GM19238 (cell line): ENCODE measurements around the gene LSP1.
"Not testable (repeated sequence)": the region's sequence is repeated elsewhere in the genome, so short reads cannot be mapped to it uniquely, and the experiment has no call there.

ENCODE experiments used
- DNase-seq: peaks from one replicate; pipeline ENCODE4 v3.0.0; 2011; ENCODE audit warnings: low spot score; ENCODE audit not compliant: insufficient read length

Gene LSP1

DNA sequence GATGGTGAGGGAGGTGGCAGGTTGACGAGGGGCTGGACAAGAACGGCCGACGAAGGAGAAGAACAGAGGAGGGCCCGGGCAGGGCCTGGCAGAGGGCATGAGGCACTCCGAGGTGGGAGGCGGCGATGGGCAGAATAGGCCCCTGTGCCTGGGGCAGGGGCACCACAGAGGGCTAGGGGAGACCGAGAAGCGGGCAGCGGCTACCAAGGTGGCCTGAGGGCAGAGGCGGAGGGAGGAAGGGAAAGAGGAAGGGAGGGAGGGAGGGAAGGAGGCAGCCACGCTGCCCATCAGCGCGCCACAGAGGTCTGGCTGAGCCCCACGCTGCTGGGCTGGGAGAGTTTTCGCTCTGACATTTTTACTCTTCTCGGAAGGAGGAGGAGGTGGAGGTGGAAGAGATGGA is 11.3 kb downstream of the LSP1 start:
- DNase-seq, result no peak

DNA sequence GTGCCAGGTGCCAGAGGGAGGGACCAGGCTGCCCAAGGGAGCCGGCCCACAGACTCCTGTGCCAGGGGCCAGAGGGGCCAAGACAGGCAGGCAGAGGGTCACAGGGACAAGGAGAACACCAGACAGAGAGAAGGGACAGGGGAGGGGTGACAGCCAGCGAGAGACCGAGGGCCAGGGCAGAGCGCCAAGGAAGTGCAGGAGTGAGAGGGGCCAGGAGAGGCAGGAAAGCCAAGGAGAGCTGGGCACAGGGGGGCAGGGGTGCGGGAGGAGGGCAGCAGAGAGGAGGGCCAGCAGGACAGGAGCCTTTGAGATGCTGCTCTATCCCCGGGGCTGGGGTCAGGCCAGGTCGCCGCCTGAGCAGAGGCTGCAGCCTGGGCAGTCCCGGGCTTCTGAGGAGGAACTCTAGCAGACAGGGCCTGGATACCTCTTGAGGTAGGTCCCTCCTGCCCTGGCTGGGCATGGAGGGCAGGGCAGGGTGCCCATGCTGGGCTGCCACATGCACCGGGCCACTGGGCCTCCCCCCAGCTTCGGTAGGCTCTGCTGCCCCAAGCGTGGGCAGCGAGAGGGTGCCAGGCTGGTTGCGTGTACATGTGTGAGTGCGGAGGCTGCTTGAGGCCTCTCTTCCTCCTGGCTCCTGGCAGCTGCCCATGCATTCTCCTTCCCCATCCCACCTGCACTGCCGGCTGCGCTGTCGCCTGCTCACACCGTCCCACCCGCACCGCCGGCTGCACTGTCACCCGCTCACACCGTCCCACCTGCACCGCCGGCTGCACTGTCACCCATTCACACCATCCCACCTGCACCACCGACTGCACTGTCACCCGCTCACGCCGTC is 12.2 kb downstream of the LSP1 start:
- no peak for DNase-seq

DNA sequence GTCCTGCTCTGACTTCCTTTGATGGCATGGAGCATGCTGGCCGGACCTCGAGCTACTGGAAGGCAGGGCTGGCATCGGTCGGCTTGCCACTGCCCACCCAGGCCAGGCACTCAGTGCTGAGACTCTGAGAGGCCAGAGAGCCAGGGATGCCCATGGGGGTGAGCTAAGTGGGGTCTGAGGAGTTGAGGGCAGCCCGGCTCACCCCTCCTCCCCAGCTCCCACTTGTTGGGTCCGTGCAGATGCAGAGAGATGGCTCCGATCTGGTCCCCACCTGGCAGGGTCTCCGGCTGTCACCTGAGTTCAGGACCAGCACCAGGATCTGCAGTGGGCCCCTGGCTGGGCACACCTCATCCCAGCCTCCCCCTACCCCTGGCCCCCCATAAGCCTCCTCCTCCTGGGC is 13.3 kb downstream of the LSP1 start:
- DNase-seq, result no peak

GRCh38 chr11:1866776-1867175 is 13.9 kb downstream of the LSP1 start:
- DNase-seq, result no peak

- no peak for DNase-seq
These were observed 14.5 kb downstream of the LSP1 start for GRCh38 chr11:1867381-1867780.

GRCh38 chr11:1868056-1868635 is 15.3 kb downstream of the LSP1 start:
- no peak for DNase-seq

DNA sequence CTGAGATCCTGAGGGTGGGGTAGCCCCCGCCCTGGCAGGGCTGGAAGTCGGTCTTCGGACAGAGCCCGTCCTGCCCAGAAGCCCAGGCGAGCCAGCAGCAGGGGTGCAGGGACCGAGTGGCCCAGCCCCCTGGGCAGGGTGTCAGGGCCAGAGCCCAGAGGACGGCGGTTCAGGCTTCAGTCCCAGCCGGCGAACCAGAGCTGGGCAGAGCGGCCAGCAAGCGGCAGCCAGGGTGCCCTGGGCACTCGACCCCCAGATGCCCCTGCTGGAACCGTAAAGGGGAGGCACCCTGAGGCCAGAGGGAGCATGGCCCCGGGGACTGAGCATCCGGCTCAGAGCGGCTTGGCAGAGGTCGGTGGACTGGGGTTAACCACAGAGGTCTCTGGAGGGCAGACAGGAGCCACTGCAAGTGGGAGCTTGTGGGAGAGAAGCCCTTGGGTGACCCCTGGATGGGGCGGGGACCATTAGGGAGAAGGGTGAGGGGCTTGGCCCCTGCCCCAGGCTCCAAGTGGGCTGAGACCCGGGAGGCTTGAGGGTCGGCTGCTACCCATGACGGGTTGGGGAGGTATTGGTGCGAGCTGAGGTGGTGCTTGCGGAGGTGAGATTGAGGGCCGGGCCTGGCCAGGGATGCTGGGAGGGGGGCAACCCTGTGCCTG is 15.9 kb downstream of the LSP1 start:
- DNase-seq, result no peak

- no peak for DNase-seq
These were observed 16.8 kb downstream of the LSP1 start for GRCh38 chr11:1869427-1870325.

DNA sequence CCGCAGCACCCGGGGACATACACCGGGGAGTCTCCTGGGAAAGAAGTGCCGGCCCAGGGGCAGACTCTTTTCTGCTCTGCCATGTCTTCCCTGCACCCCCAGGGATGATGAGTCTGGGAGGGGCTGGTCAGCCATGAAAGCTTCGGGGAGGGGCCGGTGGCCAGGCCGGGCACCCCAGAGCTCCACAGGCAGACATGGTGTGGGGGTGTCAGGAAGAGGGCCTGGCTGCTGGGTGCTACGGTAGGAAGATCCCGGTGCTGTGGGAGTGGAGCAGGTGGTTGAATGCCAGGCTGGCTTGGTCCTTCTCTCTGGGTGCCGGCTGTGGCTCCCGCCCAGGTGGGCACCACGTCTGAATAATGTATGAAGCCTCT is 17.4 kb downstream of the LSP1 start:
- DNase-seq, result no peak

- DNase-seq, result no peak
These were observed 18.0 kb downstream of the LSP1 start for GRCh38 chr11:1870721-1871466.

- no peak for DNase-seq
These were observed 18.6 kb downstream of the LSP1 start for GRCh38 chr11:1871531-1871930.

DNA sequence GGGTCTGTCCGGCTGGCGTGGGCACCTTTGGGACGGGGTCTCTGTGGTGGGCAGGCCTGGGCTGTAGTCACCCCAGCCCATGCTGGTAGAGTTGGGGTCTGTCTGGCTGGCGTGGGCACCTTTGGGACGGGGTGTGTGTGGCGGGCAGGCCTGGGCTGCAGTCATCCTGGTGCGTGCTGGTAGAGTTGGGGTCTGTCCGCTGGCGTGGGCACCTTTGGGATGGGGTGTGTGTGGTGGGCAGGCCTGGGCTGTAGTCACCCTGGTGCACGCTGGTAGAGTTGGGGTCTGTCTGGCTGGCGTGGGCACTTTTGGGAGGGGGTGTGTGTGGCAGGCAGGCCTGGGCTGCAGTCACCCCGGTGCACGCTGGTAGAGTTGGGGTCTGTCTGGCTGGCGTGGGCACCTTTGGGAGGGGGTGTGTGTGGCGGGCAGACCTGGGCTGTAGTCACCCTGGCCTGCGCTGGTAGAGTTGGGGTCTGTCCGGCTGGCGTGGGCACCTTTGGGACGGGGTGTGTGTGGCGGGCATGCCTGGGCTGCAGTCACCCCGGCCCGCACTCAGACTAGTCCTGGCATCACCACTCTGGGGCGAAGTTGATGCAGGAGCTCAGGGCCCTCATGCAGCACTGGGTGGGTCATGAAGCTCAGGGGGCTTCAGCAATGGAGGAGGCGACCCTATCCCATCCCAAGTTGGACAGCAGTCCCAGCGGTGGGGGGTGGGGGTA is 19.5 kb downstream of the LSP1 start:
- no peak for DNase-seq

DNA sequence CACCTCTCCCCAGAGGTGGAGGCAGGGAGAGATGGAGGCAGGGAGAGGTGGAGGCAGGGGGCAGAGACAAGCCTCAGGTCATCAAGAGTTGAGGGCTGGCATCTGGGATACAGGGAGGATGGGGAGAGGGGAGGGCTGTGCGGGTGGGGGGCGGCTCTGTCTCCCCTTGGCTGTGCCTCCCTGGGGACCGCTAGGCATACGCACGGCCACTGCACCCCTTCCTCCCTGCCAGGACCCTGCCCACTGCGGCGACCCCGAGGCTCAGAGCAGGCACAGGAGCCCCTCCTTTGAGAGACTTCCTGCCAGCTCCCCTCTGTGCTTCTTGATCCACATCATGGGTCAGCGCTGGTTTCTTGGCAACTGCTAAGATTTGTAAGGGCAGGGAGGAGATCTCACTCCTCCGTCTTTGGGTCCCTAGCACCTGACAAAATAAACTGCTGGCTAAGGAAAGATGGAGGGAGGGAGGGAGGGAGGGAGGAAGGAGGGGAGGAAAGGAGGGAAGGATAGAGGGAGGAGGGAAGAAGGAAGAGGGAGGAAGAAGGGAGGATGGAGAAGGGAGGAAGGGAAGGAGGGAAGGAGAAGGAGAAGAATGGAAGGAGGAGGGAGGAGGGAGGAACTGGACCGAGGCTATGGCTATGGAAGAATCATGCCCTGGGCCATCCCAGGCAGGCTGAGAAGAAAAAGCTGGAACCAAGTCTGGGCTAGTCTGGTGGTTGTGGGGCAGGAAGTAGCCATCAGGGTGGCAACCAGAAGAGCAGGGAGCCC is 20.3 kb downstream of the LSP1 start:
- DNase-seq, result no peak

DNA sequence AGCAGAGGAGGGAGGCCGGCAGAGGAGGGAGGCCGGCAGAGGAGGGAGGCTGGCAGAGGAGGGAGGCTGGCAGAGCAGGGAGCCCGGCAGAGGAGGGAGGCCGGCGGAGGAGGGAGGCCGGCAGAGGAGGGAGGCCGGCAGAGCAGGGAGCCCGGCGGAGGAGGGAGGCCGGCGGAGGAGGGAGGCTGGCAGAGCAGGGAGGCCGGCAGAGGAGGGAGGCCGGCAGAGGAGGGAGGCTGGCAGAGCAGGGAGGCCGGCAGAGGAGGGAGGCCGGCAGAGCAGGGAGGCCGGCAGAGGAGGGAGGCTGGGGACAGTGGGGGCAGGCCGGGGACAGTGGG is 20.9 kb downstream of the LSP1 start:
- not testable (repeated sequence) for DNase-seq

DNA sequence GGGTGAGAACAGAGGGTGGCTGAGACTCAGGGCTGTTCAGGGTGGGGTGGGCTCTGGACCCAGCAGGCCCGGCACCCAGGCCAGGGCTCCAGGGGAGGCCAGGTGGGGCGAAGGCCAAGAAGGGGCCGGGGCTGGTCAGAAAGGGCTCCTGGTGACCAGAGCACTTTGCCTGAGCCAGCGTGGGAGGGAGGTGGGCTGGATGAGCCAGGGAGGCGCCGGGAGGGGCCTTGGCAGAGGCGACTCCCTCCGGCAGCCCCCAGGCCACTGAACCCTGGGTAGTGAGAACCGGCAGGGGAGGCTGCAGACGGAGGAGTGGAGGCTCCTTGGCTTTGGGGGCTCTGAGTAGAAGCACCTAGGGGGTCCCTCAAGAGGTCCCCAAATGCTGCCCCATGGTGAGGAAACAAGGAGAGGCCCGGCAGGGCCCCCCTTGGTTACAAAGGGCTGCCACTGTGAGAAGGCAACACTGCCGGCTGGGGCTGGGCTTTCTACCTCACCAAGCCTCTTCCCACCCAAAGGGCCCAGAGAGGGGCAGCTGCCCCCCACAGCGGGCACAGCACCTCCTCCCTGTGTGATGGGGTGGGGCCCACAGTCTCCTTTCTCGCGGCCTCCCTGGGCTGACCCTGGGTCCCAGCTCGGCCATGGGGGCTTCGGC is 21.7 kb downstream of the LSP1 start:
- not testable (repeated sequence) for DNase-seq

GRCh38 chr11:1875093-1875850 is 22.4 kb downstream of the LSP1 start:
- no peak for DNase-seq

DNA sequence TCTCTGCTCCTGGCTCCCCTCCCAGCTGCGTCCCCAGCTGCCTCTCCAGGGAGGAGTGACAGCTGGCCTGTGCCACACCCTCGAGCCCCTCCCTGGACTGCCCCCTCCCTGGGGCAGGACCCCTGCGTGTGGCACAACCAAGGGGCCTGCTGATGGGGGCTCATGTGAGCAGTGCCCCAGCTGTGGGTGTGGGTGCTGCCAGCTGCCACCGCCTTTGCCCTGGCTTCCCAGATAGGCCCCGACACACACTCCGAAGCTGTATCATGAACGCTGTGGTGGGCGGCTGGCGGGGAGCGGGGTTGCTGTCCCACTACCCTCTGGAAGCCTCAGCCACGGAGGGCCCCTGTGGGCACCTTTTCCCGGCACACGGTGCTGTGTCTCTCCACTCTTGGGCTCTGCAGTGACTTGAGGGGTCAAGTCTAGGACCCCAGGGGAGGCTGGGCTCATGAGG is 23.0 kb downstream of the LSP1 start:
- not testable (repeated sequence) for DNase-seq

DNA sequence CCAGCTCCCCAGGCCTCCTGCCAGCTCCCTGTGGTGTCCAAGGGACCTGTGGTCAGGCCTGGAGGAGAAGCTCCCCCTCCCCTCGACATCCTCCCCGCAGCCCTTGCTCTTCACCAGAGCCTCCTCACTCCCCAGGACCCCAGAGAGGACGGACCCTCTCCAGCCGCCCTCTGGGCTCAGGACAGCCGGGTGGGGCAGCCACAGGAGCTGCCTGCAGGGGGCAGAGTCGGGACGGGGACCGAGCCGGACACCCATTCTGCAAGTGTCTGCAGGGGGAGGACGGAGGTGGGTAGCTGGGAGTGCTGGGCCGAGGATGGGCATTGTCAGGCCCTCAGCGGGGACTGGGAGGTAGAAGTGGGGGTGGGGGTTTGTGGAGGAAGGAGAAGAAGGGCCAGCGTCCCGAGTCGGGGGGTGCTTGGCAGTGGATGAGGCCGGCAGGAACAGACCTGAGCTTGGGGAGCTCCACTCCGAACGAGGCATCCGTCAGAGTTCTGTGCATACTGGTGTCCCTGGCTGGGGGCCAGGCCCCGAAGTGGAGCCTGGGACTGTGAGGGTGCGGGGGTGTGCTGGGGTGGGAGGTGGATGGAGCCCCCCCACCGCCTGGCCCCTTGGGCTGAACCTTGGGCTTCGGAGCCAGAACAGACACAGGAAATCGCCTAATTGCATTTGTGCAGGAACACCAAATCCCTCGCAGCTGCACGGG is 23.6 kb downstream of the LSP1 start:
- no peak for DNase-seq
